Ramos (cell line): ENCODE results near the gene MYO5B.

Source experiments
- in situ Hi-C: fragments of 300-500 bp; cut with MboI; formaldehyde crosslinking; loops from one replicate; pipeline ENCODE4 v1.14.3; 2022; ENCODE audit warnings: low sequenced_read_pairs; ENCODE audit not compliant: unreplicated experiment

Gene MYO5B

DNA sequence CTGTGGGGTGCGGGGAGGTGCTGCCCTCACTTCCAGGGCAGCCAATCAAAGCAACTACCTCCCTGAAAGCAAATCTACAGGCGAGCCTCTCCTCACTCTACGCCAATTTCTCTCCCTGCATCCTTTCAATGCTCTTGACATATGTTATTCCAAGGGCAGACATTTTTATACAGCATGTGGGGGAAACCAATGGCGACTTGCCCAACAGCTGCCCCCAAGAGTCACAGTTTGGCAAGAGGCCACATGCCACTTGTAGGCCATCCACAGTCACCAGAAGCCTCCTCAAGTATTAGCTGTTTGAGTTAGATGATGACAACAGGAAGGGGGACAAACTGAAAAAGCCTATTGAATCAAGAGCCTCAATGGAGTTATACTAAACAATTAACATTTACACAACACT lies 114.6 kb downstream of the MYO5B start:
- in situ Hi-C loops, result no loop called here

DNA sequence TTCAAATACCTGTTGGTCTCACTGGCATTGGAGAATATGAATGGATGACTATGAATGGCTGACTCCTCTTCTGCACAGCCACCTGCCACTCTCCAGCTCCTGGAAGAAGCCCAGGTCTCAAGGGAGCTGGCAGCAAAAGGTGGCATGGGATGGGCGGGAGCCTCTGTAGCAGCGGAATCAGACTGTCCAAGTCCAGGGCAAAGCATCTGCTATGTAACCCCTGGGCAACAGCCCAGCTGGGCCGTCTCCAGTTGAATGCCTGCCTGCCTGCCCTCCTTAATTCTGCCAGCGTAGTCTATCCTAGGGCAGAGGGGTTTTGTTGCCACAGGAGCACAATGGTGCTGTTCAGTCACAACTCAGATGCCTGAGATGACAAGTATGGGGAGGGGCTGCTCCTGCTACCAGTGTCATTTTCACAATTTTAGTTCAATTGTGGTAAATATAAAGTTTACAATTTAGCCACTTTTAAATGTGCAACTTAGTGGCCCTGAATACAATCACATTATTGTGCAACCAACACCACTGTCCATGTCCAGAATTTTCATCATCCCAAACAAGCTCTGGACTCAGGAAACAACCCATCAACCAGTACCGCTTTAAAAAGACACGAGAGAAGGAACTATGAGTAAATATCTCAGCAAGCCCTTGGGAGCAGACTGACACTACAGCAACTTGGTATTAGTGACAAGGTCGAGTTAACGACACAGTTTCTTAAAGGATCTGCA lies 115.2 kb downstream of the MYO5B start:
- in situ Hi-C loops, result no loop called here

DNA sequence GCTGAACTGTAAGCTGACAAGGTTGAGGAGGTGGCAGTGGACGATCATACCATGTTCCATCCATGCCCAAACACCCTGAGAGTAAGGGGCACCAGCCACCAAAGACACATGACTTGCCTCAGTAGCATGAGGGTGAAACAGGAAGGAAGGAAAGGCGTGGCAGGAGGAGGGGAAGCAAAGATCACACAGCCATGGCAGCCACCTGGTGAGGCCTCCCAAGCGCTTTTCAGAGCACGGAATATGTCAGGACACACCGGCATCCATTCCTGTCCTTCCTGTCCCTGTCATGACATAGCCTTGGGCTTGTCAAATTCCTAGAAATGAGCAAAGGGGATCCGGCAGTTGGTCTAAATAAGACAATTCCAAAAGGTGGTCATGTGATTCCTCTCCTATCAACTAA lies 118.7 kb downstream of the MYO5B start:
- in situ Hi-C loops, result no loop called here

DNA sequence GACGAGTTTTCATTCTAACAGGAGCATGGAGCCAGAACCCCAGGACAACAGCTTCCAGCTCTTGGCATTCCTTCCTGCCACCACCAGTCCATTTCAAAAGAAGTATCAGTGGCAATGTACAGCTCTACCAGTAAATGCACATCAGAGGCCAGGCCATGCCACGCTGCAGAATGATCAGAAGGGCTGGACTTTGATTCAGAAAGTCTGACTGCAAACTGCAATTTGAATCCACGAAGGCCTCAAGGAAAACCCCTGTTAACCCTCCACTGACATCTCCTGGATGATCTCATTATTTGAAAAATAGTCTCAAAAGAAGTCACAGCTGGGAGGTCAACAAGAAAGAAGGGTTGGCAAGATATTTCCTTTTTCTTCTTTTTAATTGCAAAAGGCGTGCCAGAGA lies 119.2 kb downstream of the MYO5B start:
- in situ Hi-C loops, result no loop called here

DNA sequence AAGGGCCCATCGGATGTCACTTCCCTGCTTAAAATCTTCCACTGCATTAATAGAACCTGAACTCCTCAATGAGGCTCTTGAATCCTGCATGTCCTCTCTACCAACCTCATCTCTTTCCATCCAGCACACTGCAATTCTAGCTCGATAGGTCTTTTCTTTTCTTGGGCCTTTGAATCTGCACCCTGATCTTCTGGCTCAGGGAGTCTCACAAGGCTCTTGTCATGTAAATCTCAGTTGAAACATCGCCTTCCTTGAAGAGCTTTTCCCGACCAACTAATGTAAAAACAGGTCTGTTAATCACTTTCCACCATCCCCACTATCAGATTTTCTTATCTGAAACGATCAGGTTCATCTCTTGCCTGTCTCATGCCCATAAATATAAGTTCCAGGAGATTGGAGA lies 120.5 kb downstream of the MYO5B start:
- in situ Hi-C loops, result no loop called here

DNA sequence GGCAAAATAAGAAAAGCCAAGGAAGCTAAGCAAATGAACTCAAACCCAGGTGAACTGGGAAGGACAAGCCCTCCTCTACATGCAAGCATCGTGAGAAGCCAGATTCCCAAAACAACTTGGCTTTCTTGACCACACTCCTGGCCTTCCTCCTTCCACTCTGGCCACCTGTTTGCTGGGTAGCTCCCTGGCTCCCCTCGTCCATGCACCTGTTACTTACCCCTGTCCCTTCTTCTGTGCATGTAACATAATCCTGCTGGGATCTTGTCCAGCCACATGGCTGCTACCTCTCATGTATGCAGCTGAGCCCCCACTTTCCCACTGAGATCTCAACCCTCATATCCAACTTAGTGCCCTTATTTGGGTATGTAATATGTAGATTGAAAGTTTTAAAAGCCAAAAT lies 121.6 kb downstream of the MYO5B start:
- in situ Hi-C loops, result no loop called here

DNA sequence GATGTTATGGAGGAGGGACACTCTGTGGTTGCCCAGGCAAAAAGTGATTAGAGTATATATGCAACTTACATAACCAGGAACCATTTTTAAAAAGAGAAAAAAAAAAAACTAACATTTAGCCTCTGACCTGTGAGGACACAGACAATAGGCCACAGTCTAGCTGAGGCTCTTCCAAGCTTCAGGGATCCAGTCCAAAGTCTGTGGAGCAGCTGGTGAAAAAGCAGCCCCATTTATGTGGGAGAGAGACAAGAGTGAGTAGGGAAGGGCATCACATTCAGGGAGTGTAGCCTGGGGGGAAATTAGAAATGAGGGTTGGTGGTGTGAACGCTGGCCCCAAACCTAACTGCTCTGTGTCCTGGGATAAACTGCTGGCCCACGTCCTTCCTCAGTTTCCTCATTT lies 122.8 kb downstream of the MYO5B start:
- in situ Hi-C loops, result no loop called here

DNA sequence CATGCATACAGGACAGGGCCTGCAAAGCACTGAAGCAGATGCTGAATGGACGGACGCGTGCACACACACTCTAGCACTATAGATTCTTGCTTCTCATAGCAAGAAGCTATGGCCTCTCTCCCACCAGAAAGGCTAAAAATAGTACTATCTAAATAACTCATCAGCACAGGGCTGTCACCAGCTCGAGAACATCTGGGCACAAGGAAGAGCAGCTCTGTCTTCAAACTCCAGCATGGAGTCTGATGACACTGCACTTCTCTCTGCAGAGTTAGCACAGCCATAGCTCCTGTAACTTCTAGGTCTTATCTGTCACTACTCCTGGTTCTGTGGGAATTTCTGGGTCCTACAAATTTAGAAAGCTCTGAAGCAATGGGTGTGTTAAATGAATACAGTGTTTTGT lies 123.5 kb downstream of the MYO5B start:
- in situ Hi-C loops, result no loop called here

DNA sequence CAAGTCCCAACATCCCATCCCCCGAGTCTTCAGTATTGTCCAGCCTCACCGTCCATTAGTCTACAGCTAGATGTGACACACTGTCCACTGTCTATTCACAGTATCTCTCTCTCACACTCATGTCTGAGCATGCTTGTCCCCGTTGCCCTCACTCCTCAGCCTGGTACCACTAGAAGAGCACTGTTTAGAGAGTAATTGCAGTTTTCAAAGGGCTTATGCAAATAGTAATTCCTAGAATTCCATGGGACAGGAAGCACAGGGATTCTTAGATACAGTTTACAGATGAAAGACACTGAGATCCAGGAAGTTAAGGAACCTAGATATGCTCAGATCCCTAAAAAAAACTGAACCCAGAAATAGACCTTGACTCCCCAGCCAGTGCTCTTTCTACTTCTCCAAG lies 125.5 kb downstream of the MYO5B start:
- in situ Hi-C loops, result no loop called here

DNA sequence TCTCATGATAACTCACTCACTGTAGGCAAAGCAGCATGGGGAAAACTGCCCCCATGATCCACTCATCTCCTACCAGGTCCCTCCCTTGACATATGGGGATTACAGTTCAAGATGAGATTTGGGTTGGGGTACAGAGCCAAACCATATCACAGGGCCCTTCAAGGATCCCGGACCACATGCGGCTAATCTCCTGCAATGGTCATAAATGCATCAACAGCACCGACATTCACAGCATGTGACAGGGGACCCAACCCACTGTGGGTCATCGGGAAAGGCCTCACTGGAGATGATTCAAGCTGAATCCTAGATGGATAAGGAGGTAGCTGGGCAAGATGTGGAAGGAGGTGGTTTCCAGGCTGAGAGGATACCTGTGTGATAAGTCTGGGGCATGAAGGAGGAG lies 129.4 kb downstream of the MYO5B start:
- in situ Hi-C loops, result no loop called here

DNA sequence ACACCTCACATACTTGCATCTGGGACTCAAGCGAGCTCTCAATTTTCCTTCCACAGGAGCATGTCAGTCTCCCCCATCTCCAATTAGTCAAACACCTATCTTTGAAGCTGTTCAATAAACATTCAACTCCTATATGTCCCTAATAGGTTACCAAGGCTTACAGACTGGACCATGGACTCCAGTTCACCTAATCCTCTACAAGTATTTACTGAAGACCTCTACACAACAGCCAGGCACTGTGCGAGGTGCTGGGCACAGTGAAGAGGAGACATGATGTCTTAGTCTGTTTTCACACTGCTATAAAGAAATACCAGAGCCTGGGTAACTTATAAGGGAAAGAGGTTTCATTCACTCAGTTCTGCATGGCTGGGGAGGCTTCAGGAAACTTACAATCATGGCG lies 129.9 kb downstream of the MYO5B start:
- in situ Hi-C loops, result no loop called here

DNA sequence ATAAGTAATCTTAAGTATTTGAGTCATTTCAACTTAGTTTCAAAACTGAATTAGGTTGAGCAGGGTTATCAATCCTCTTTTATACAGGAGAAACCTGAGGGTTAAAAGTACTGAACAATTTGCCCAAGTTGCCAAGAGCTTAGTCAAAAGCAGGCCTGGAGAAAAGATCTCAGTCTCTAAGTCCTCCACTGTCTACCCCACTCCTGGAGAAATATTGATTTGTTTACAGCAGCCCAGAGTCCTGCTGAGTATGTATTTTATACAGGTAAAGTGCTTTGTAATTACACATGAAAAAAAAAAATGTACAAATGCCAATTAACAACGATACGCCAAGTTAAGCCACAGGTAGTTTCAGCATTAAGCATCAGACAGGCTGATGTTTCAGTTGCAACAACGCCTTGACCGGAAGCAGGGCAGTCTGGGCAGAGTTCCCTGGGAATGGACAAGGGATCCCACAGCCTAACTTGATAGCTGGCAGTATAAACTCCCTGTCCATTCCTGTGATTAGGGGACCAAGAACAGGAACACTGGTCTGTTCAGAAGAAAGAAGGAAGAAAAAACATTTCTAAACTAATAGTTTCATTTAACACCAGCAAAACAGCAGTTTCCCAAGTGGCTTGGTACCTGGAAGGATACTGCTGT lies 132.9 kb downstream of the MYO5B start:
- in situ Hi-C loops, result no loop called here

DNA sequence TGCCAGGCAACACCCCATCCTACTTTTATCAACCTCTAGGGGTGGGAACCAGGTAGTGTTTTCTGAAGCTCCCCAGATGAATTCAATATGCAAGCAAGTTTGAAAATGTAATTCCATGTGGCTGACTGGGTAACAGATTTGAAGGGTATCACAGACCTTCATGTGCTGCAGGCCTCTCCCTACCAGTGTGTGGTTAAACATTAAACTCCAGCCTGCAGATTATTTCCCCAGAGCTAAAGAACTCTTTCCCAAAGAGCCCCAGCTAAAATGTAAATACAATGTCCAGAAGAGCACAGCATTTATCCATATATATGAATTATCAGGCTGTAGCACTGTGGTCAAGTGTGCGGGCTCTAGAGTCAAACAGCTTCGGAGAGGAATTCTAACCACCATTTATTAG lies 134.1 kb downstream of the MYO5B start:
- in situ Hi-C loops, result no loop called here

DNA sequence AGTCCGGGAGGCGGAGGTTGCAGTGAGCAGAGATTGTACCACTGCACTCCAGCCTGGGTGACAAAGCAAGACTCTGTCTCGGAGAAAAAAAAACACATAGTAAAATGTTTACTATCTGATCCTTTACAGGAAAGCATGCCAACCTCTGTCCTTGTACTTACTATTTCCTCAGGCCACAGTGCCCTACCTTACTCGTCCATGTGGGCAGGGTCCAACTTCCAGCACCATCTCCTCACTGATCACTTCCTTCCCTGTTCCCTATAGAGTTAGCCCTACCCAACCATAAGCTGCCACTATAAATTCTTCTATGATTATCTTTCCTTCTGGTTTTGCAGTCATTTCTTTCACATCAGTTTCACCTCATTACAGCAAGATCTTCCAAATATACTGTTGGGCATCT lies 136.2 kb downstream of the MYO5B start:
- in situ Hi-C loops, result no loop called here

DNA sequence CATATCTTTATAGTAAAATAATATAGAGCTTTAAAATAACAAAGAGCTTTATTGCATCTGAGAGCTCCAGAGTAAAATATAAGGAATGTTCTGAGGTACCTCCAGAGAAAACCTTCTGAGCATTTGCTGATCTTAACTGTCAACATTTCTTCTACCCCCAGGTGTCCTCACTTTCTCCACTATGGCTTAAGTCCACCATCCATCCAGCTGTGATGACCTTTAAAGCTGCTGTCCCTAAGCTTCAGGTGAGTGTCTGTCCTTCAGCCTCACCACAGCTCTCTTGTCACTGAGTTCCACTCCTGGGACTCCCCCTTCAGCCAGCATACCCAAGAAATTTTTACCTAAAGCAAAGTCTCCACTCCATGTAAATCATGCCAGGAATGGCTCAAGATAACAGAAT lies 137.9 kb downstream of the MYO5B start:
- in situ Hi-C loops, result no loop called here

DNA sequence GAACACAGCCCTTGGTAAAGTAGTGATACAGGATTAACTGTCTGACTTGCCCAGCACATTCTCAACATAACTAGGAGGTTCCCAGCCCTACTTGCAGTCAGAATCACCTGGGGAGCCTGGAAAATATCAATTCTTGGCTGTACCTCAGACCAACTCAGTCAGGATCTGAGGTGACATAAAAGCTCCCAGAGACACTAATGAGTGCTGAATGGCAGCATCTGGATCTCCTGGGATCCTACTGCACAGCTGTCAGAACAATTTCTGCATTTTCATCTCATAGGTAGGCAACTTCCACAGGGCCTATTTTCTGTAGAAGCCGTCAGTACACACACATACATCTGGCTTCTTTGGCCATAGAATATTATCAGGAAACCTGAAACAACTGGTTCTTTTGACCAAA lies 138.8 kb downstream of the MYO5B start:
- in situ Hi-C loops, result no loop called here

DNA sequence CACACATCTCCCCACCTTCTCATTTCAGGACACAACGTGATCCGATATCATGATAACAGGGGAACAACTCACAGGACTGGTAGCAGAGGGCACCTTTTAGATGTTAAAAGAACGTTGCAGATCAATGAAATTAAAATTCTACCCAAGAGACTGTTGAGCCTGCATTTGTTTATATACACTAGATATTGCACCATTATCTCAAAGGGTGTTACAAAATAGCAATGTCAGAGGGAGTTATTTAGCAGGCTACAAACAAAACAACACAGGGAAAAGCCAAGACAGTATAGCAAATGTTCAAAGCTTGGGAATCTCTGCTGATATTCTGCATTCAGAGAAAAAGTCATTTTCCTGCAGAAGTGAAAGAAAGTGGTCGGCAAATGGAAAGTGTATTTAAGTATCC lies 139.5 kb downstream of the MYO5B start:
- in situ Hi-C loops, result no loop called here

DNA sequence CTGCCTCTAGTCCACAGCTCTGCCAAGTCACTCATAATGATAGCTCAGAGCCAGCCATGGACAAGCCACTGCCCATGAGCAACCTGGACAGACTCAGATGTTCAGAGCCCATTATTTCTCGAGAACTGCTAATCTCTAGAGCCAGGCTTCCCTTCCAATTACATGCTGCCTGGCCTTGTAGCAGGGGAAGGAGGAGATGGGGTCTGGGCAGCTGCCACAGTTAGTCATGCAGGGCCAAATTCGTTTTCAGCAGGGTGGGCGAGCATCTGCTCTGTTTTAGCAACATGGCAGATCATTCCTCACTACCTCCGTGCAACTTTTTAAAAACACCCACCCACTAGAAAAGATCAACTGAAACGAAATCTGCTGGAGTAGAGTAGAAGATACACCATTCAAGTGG lies 141.8 kb downstream of the MYO5B start:
- in situ Hi-C loops, result no loop called here

DNA sequence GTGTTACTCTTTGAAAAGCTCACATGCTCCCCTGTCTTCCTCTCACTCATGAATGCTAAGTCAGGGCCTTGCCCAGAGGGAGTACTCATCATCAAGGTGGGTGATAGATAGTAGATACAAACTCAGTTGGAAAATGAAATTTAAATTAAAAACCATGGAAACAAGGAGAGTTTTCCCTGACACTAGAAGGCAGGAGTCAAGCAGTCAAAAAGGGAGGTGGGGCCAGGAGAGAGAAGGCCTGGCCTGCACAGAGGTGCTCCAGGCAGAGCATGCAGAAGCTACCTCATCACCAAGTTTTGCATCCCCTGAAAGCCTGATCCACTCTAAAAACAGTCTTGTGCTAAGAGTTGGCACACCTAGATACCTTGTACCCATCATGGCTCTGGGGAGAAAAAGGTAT lies 143.7 kb downstream of the MYO5B start:
- in situ Hi-C loops, result no loop called here

DNA sequence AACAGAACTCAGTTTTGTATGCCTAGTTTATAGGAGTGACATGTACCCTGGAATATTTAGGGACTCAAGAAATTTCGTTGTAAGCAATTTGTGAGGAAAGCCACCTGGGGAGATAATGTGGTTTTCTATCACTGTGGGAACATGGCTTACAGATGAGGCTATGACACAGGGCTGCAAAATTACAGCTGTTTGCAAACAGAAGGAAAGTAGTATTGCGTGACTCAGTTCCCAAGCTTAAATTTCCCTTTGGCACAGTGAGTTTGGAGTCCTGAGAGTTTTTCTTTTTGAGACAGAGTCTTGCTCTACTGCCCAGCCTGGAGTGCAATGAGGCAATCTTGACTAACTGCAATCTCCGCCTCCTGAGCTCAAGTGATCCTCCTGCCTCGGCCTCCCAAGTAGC lies 149.8 kb downstream of the MYO5B start:
- in situ Hi-C loops, result no loop called here

DNA sequence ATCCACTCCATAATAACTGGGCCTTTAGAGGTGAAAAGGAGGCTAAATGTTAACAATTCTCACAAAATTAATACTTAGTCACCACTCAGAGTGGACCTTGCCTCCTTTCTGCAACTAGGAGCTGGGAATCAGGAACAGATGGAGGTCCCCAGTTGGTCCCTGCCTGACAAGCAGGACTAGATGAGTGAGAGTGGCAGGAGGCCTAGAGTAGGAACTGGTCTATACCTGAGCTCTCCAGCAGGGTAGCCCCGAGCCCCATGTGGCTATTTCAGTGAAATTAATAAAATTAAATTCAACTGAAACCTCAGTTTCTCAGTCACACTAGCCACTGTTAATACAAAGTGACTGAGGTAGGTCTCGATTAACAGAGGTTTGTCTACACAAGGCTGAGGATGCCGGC lies 150.5 kb downstream of the MYO5B start:
- in situ Hi-C loops, result no loop called here

DNA sequence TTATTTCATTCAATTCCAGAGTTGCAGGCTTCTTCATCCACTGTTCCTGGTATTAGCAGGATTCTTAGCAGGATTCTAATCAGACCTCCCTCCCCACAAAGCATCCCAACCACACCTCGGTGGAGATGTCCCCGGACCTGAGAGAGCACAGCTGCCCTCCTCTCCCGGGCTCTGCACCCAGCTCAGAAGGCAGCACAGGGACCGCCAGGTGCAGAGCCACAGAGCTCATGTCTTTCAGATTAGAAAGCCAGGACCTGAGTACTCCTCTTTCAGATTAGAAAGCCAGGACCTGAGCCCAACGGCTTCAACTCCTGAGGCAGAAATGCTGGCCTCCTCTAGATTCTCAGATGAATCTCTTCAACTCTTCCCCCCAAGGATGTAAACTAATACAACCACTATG lies 152.3 kb downstream of the MYO5B start:
- in situ Hi-C loops, result no loop called here
